ENCODE results near the gene GLP1R. TPM values are rescaled to one million over a fixed set of nuclear protein-coding genes. Genes with fewer than 3 reads are reported as not detected.

GLP1R gene
- total RNA-seq, 1 experiment from 2014 or later, result not detected

DNA sequence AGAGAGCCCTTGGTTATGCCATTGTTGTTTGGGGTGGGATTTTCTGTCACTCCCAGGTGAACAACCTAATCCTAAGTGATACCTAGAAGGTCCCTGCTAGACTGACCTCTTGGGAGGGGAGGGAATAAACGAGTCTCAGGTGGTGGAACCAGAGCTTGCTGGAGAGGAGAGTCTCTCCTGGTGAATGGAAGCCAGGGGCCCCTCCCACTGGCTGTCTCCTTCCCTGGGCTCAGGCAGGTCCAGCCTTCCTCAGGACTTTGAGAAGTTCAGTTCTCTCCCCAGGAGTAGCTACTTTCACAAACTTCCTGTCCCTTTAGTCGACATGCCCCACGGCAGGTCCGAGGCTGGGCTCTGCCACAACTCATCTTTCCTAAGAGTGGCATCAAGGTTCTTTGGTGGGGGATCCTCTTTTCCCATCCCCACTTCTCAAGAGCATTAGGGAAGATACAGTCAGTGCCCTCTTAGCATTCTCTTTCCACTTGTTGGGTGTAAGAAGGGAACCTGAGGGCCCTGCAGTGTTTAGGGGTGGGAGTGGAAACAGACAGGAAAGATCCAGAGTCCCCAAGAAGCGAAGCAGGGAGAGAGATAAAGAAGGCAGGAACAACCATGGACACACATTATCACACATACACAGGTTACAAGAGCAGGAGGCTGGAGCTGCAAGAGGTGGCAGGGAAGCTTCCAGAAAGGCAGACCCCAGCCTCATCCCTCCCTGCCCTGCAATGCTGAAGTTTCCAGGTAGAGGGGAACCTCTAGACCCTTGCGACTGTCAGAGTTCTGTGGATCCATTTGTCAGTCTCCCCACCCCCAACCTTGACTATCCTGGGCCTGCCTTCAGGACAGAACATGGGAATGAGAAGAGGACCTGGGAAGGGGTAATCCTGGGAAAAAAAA lies 900 bp upstream of the GLP1R start:
- intact Hi-C loops (cut with micrococcal nuclease), result no loop called here
- Mint-ChIP-seq H3K27ac (ENCODE audit: low read depth, unreplicated experiment) (no peak overlapping the region), H3K4me3 (ENCODE audit: unreplicated experiment) (no peak overlapping the region), H3K9me3 (ENCODE audit: unreplicated experiment) (no peaks in the 10 kb centered on the region), H3K4me1 (ENCODE audit: insufficient read depth, unreplicated experiment) (peaks cover 16% of the 10 kb centered on the region), H3K27me3 (ENCODE audit: insufficient read depth, unreplicated experiment) (peaks cover 14% of the 10 kb centered on the region), H3K36me3 (ENCODE audit: insufficient read depth, unreplicated experiment) (no peaks in the 10 kb centered on the region)
- no peak for DNase-seq (ENCODE audit: unreplicated experiment)
- TF ChIP-seq, protein P1, sequence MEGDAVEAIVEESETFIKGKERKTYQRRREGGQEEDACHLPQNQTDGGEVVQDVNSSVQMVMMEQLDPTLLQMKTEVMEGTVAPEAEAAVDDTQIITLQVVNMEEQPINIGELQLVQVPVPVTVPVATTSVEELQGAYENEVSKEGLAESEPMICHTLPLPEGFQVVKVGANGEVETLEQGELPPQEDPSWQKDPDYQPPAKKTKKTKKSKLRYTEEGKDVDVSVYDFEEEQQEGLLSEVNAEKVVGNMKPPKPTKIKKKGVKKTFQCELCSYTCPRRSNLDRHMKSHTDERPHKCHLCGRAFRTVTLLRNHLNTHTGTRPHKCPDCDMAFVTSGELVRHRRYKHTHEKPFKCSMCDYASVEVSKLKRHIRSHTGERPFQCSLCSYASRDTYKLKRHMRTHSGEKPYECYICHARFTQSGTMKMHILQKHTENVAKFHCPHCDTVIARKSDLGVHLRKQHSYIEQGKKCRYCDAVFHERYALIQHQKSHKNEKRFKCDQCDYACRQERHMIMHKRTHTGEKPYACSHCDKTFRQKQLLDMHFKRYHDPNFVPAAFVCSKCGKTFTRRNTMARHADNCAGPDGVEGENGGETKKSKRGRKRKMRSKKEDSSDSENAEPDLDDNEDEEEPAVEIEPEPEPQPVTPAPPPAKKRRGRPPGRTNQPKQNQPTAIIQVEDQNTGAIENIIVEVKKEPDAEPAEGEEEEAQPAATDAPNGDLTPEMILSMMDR (IDR thresholded peaks at IDR 0.05; ENCODE audit: unreplicated experiment), result no peak
- ChIA-PET POLR2A (interaction anchor here (0.7 kb wide), 1 partner anchor 11 kb away, joined by 3 read pairs; no protein-coding TSS in a partner anchor), CTCF (no interaction called here)
- no TSS peak for BruUV-seq (replicated peaks)

DNA sequence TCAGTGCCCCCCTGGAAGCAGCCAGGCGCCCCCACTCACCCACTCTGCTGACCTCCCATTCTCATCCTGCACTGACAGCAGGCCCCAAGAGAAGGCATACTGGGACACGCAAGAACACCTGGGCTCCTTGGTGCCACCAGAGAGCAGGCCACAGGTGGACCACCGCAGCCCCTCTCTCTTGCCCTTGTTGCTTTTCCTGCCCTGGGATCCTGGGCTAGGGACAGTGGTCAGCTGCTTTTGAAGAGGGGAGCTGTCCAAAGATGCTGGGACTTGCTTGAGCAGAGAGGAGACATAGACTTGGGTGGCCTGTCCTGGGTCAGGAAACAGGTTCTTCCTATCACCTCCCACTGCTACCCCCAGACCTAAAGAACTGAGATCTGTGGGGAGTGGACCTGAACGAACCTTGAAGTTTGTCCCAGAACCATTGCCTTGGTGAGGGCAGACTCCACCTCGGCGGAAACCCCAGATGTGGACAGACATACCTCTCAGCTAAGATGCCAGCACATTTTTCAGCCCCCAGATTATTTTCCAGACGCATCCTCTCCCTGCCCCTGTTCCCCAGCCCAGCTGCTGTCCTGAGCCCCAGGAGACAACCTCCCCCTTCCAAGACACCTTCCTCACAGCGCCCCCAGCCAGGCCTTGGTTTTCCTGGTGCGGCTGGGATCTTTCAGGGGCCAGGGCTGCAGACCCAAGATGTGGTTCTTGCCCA lies 1.1 kb downstream of the GLP1R start:
- Mint-ChIP-seq H3K9me3 (ENCODE audit: unreplicated experiment) (no peaks in the 10 kb centered on the region), H3K36me3 (ENCODE audit: insufficient read depth, unreplicated experiment) (peaks cover 4% of the 10 kb centered on the region), H3K4me1 (ENCODE audit: insufficient read depth, unreplicated experiment) (peaks cover 16% of the 10 kb centered on the region), H3K4me3 (ENCODE audit: unreplicated experiment) (no peak overlapping the region), H3K27me3 (ENCODE audit: insufficient read depth, unreplicated experiment) (peaks cover 14% of the 10 kb centered on the region), H3K27ac (ENCODE audit: low read depth, unreplicated experiment) (no peak overlapping the region)
- no peak for DNase-seq (ENCODE audit: unreplicated experiment)
- intact Hi-C loops (cut with micrococcal nuclease), result no loop called here
- TF ChIP-seq, protein P1 (IDR thresholded peaks at IDR 0.05; ENCODE audit: unreplicated experiment), result no peak
- CTCF ChIA-PET, result interaction anchor here (0.7 kb wide), 1 partner anchor 306 kb away, joined by 3 read pairs; no protein-coding TSS in a partner anchor
- no TSS peak for BruUV-seq (replicated peaks)
- POLR2A ChIA-PET, result interaction anchor here (0.6 kb wide), 1 partner anchor 965 kb away, joined by 3 read pairs; no protein-coding TSS in a partner anchor

GRCh38 chr6:39050453-39051112 lies 2.0 kb downstream of the GLP1R start:
- no peak overlapping the region for H3K4me3 Mint-ChIP-seq (ENCODE audit: unreplicated experiment)
- peaks cover 14% of the 10 kb centered on the region for H3K27me3 Mint-ChIP-seq (ENCODE audit: insufficient read depth, unreplicated experiment)
- TF ChIP-seq, protein P1 (IDR thresholded peaks at IDR 0.05; ENCODE audit: unreplicated experiment), result no peak
- H3K4me1 Mint-ChIP-seq (ENCODE audit: insufficient read depth, unreplicated experiment), result peaks cover 16% of the 10 kb centered on the region
- H3K9me3 Mint-ChIP-seq (ENCODE audit: unreplicated experiment), result no peaks in the 10 kb centered on the region
- no TSS peak for BruUV-seq (replicated peaks)
- ChIA-PET CTCF (interaction anchor here (0.6 to 0.7 kb wide), 2 partner anchors 180 to 306 kb away, joined by 3 read pairs; no protein-coding TSS in a partner anchor), POLR2A (interaction anchor here (0.7 kb wide), 1 partner anchor 128 kb away, joined by 3 read pairs; no protein-coding TSS in a partner anchor)
- peak; percentile 6 for DNase-seq (ENCODE audit: unreplicated experiment)
- H3K36me3 Mint-ChIP-seq (ENCODE audit: insufficient read depth, unreplicated experiment), result peaks cover 4% of the 10 kb centered on the region
- intact Hi-C loops (cut with micrococcal nuclease), result no loop called here
- H3K27ac Mint-ChIP-seq (ENCODE audit: low read depth, unreplicated experiment), result no peak overlapping the region
